Measurements from ENCODE around the gene PACSIN2. TPM values are rescaled to one million over a fixed set of nuclear protein-coding genes. Genes with fewer than 3 reads are reported as not detected.
A peak's percentile ranks its signal among the peaks of the same experiment; 100 is the strongest.

Gene PACSIN2
- total RNA-seq, 4 donors from 2014 or later, result 73.1 to 171 (median 107) TPM

DNA sequence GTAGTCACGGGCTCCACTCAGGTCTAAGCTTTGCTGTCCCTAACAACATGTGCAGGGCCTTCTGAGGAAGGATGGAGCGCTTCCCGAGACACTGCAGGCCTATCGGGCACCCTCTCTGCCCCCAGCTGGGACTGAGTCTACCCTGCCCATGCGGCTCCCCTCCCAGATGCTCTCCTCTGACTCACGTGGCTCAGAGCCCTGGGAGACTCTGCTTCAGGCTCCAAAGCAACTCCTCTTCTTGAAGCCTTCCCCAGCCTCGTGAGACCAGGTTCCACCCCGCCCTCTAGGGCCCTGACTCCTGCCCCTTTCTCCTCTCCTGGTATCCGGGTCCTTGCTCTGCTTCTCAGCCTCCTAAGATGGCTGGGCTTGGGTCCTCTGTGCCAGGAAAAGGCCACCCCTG lies 129.5 kb downstream of the PACSIN2 start:
- WGBS, 2 donors (ENCODE audit: low coverage in 1 of 2), result 80% methylated on average over 3 of the region's 9 CpGs; no CpG with 5 or more reads in 1 of the 2 donors
- Histone ChIP-seq H3K27me3 (no peaks in the 10 kb centered on the region), H3K36me3 (peaks cover 0 to 100% of the 10 kb centered on the region in 2 donors), H3K4me3 (no peak overlapping the region), H3K27ac (peak overlapping the region in 2 of 4 donors; percentile 16 to 35), H3K9me3 (no peaks in the 10 kb centered on the region), H3K4me1 (peaks cover 0 to 15% (median 0%) of the 10 kb centered on the region in 3 donors)
- TF ChIP-seq POLR2A (IDR thresholded peaks at IDR 0.05) (no peak), POLR2AphosphoS5 (IDR thresholded peaks at IDR 0.05) (no peak), EP300 (IDR thresholded peaks at IDR 0.05) (no peak)
- TF ChIP-seq, protein P1, sequence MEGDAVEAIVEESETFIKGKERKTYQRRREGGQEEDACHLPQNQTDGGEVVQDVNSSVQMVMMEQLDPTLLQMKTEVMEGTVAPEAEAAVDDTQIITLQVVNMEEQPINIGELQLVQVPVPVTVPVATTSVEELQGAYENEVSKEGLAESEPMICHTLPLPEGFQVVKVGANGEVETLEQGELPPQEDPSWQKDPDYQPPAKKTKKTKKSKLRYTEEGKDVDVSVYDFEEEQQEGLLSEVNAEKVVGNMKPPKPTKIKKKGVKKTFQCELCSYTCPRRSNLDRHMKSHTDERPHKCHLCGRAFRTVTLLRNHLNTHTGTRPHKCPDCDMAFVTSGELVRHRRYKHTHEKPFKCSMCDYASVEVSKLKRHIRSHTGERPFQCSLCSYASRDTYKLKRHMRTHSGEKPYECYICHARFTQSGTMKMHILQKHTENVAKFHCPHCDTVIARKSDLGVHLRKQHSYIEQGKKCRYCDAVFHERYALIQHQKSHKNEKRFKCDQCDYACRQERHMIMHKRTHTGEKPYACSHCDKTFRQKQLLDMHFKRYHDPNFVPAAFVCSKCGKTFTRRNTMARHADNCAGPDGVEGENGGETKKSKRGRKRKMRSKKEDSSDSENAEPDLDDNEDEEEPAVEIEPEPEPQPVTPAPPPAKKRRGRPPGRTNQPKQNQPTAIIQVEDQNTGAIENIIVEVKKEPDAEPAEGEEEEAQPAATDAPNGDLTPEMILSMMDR (IDR thresholded peaks at IDR 0.05), result no peak
- no peak for ATAC-seq

DNA sequence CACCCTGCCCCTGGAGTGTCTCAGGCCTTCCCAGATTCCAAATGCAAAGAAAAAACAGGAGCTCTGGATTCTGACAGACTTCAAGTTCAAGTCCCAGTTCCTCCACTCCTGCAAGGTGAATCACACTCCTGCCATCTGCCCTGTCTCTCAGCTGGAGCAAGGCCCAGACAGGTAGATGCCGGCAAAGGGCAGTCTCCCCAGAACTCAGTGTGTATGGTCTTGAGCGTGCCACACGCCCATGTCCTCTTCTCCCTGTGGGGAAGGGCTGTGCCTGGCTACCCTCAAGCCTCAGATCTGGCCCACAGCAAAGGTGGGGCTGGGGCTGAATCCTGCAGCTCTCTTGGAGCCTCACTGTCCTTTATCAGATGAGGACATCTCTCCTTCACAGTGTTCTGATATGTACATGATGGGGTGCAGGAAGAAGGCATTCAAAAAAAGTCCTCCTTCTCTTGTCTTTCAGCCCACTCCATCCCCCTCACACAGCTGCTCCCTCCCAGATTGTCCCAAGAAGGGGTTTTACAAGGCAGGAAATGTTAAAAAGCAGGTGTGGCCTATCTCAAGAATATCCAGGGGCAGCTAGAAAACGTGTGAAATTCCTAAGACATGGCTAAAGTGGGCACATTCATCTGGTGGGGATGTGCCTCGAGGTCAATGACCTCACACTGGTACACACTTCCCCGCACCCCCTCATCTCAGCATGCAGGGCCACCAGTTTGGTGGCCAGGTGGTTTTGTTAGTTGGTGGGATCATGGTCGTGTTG lies 130.2 kb downstream of the PACSIN2 start:
- ATAC-seq, result no peak
- no peaks in the 10 kb centered on the region for H3K27me3 ChIP-seq
- peaks cover 0 to 15% (median 0%) of the 10 kb centered on the region in 3 donors for H3K4me1 ChIP-seq
- peaks cover 0 to 100% of the 10 kb centered on the region in 2 donors for H3K36me3 ChIP-seq
- H3K27ac ChIP-seq, result peak overlapping the region in 2 of 4 donors; percentile 16 to 35
- WGBS, 2 donors (ENCODE audit: low coverage in 1 of 2), result 68% methylated on average over 3 of the region's 7 CpGs; no CpG with 5 or more reads in 1 of the 2 donors
- no peak for TF ChIP-seq POLR2A (IDR thresholded peaks at IDR 0.05)
- no peak for TF ChIP-seq POLR2AphosphoS5 (IDR thresholded peaks at IDR 0.05)
- no peak for TF ChIP-seq EP300 (IDR thresholded peaks at IDR 0.05)
- TF ChIP-seq, protein P1 (IDR thresholded peaks at IDR 0.05), result no peak
- no peak overlapping the region for H3K4me3 ChIP-seq
- no peaks in the 10 kb centered on the region for H3K9me3 ChIP-seq

DNA sequence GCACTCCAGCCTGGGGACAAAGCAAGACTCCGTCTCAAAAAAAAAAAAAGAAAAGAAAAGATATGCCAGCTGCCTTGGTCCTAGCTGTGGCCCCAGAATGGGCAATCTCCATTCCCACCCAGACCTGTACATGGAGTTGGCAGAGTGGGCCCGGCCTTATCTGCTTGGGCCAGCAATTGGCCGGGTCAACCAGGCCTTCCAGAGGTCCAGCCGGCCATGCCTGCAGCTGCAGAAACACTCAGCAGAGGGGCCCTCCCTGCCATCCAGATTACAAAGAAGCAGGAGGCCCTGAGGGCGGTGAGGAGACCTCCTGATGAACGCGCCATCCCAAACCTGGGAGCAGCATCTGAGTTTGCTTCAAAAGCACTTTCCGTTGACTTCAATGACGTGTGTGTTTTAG lies 131.0 kb downstream of the PACSIN2 start:
- H3K27me3 ChIP-seq, result no peaks in the 10 kb centered on the region
- WGBS, 2 donors (ENCODE audit: low coverage in 1 of 2), result 98 to 100% methylated on average over 2 to 5 of the region's 9 CpGs
- peaks cover 0 to 15% (median 0%) of the 10 kb centered on the region in 3 donors for H3K4me1 ChIP-seq
- H3K27ac ChIP-seq, result no peak overlapping the region
- peaks cover 0 to 100% of the 10 kb centered on the region in 2 donors for H3K36me3 ChIP-seq
- H3K4me3 ChIP-seq, result no peak overlapping the region
- no peak for ATAC-seq
- TF ChIP-seq, protein P1 (IDR thresholded peaks at IDR 0.05), result no peak
- TF ChIP-seq EP300 (IDR thresholded peaks at IDR 0.05), result no peak
- TF ChIP-seq POLR2A (IDR thresholded peaks at IDR 0.05), result no peak
- TF ChIP-seq POLR2AphosphoS5 (IDR thresholded peaks at IDR 0.05), result no peak
- H3K9me3 ChIP-seq, result no peaks in the 10 kb centered on the region

DNA sequence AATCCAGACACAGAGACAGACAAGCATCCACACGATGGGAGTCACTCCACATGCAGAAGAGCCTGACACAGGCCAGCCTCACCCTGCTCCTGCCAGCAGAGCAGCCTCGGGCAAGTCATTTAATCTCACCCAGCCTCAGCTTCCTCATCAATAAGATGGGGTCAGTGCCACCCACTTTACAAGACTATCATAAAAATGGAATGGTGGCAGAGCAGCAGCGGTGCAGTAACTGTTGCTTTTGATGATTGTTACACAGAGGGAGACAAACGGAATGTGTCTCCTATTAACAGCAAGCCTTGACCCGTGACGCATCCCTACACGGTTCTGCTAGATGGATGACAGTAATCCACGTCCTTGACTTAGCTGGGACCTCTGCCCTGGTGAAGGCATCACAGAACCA lies 131.8 kb downstream of the PACSIN2 start:
- no peak overlapping the region for H3K4me3 ChIP-seq
- peak overlapping the region in 2 of 4 donors; percentile 26 to 31 for H3K27ac ChIP-seq
- H3K36me3 ChIP-seq, result peaks cover 0 to 100% of the 10 kb centered on the region in 2 donors
- 88 to 100% methylated on average over 1 to 6 of the region's 8 CpGs for WGBS, 2 donors (ENCODE audit: low coverage in 1 of 2)
- peaks cover 0 to 15% (median 0%) of the 10 kb centered on the region in 3 donors for H3K4me1 ChIP-seq
- H3K9me3 ChIP-seq, result no peaks in the 10 kb centered on the region
- no peaks in the 10 kb centered on the region for H3K27me3 ChIP-seq
- no peak for TF ChIP-seq EP300 (IDR thresholded peaks at IDR 0.05)
- ATAC-seq, result no peak

DNA sequence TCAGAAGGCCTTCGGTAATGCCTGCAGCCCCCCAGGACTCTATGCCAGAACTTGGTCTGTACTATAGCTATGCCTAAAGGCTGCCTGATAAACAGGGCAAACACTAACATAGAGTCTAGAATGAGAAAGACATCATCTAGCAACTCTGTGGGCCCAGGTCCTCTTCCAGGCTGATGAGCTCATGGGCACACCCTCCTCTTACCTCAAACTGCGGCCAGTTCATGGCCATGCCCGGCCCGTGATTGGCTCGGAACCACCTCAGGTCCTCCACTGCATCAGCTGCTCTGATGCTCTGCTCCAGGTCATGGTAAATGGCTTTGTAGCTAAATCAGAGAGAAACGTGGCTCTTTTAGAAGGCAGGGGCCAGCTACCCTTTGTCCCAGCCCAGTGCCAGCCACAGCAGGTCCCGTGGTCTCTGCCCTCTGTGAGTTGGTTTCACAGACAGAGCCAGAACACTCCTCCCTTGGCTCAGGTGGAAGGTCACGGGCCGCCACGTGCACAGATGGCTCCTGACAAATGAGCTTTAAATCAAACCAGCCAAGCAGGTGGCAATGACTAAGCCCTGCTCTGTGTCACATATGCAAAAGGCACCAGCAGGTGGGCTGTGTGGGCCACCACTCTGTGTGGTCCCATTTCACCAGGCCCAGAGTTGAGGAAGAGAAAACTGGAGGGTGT lies 132.8 kb downstream of the PACSIN2 start:
- H3K27ac ChIP-seq, result peak overlapping the region in 3 of 4 donors; percentile 16 to 31 (median 26)
- no peaks in the 10 kb centered on the region for H3K27me3 ChIP-seq
- peaks cover 0 to 15% (median 0%) of the 10 kb centered on the region in 3 donors for H3K4me1 ChIP-seq
- H3K36me3 ChIP-seq, result peaks cover 0 to 100% of the 10 kb centered on the region in 2 donors
- H3K4me3 ChIP-seq, result no peak overlapping the region
- ATAC-seq, result no peak
- no peaks in the 10 kb centered on the region for H3K9me3 ChIP-seq
- no peak for TF ChIP-seq POLR2A (IDR thresholded peaks at IDR 0.05)
- TF ChIP-seq POLR2AphosphoS5 (IDR thresholded peaks at IDR 0.05), result no peak
- TF ChIP-seq EP300 (IDR thresholded peaks at IDR 0.05), result no peak
- TF ChIP-seq, protein P1 (IDR thresholded peaks at IDR 0.05), result no peak
- 64 to 67% methylated on average over 1 to 9 of the region's 10 CpGs for WGBS, 2 donors (ENCODE audit: low coverage in 1 of 2)

All from gastroesophageal sphincter (tissue), 4 donors.